Measurements from ENCODE around the gene EGFLAM. TPM values are rescaled to one million over a fixed set of nuclear protein-coding genes. Genes with fewer than 3 reads are reported as not detected.

Gene EGFLAM
- total and polyA plus RNA-seq, 2 of the 4 experiments (the other 2 are of a cell fraction), result 0.77 to 1.1 TPM

GRCh38 chr5:38445374-38446028 is 187.1 kb downstream of the EGFLAM start:
- H3K9ac ChIP-seq (ENCODE audit: low read depth, low read length), result no peak overlapping the region
- H2BK15ac ChIP-seq (ENCODE audit: low read depth, low read length), result no peak overlapping the region
- H3K27ac ChIP-seq (ENCODE audit: insufficient read depth, low read length), result no peak overlapping the region
- no peak overlapping the region for H2BK20ac ChIP-seq (ENCODE audit: low read depth, low read length)
- H4K8ac ChIP-seq (ENCODE audit: low read depth in 2 of 2, low read length in 2 of 2), result no peak overlapping the region
- H3K36me3 ChIP-seq (ENCODE audit: control insufficient read depth, insufficient read depth, low read length), result no peaks in the 10 kb centered on the region
- H3K23ac ChIP-seq (ENCODE audit: low read depth, low read length), result no peak overlapping the region
- peaks cover 6% of the 10 kb centered on the region for H3K27me3 ChIP-seq (ENCODE audit: control insufficient read depth, insufficient read depth, low read length)
- H3K9me1 ChIP-seq (ENCODE audit: insufficient read depth, low read length), result 0 out of 2 replicates have a peak, but pooled peaks cover 4% of the 10 kb centered on the region
- in situ Hi-C loops (cut with MboI; ENCODE audit: low sequenced_read_pairs), result no loop called here
- no peak overlapping the region for H3K4me3 ChIP-seq (ENCODE audit: insufficient read depth, low read depth, low read length)
- DNase-seq (no peak), ATAC-seq (ENCODE audit: low read depth) (no peak)
- H3K9me3 ChIP-seq (ENCODE audit: control insufficient read depth, insufficient read depth, low read length), result no peaks in the 10 kb centered on the region
- no peaks in the 10 kb centered on the region for H4K20me1 ChIP-seq (ENCODE audit: insufficient read depth, low read length)
- no peak overlapping the region for H3K56ac ChIP-seq (ENCODE audit: extremely low read depth, insufficient read depth, low read length)
- H2AK5ac ChIP-seq (ENCODE audit: low read depth, low read length), result no peak overlapping the region
- H3K18ac ChIP-seq (ENCODE audit: low read depth, low read length), result no peak overlapping the region
- BruUV-seq (replicated peaks), result no TSS peak
- no peak overlapping the region for H3K4ac ChIP-seq (ENCODE audit: low read depth, low read length)
- no peak overlapping the region for H3K4me2 ChIP-seq (ENCODE audit: low read depth, low read length)
- no peak overlapping the region for H2AK9ac ChIP-seq (replicated peaks; ENCODE audit: low read depth, low read length, poor library complexity)
- H3K4me1 ChIP-seq (ENCODE audit: control insufficient read depth, insufficient read depth, low read length), result no peaks in the 10 kb centered on the region
- ChIA-PET POLR2A (ENCODE audit: unreplicated experiment) (no interaction called here), CTCF (no interaction called here)
- H4K5ac ChIP-seq (ENCODE audit: low read depth, low read length), result no peak overlapping the region
- dilution Hi-C loops (cut with HindIII; ENCODE audit: low sequenced_read_pairs, unreplicated experiment), result no loop called here
- H2AFZ ChIP-seq (replicated peaks; ENCODE audit: low read length, poor library complexity), result peak overlapping the region; percentile 51
- H2BK120ac ChIP-seq (ENCODE audit: low read depth, low read length), result no peak overlapping the region
- TF ChIP-seq MAZ (IDR thresholded peaks at IDR 0.05; ENCODE audit: borderline replicate concordance, low read depth, low read length), result no peak
- TF ChIP-seq CEBPB (IDR thresholded peaks at IDR 0.05; ENCODE audit: low read depth, low read length), result no peak
- no peak for TF ChIP-seq CHD1 (IDR thresholded peaks at IDR 0.05; ENCODE audit: low read depth, low read length)
- TF ChIP-seq FOS (IDR thresholded peaks at IDR 0.05; ENCODE audit: low read depth, low read length), result no peak
- no peak for TF ChIP-seq CTCF (conservative IDR thresholded peaks at IDR 0.05; ENCODE audit: low read depth, low read length)
- TF ChIP-seq RAD21 (IDR thresholded peaks at IDR 0.05; ENCODE audit: low read length), result no peak
- TF ChIP-seq BHLHE40 (IDR thresholded peaks at IDR 0.05; ENCODE audit: low read depth, low read length), result no peak
- no peak for TF ChIP-seq RCOR1 (IDR thresholded peaks at IDR 0.05; ENCODE audit: insufficient replicate concordance, low read length)
- no peak for TF ChIP-seq MAFK (IDR thresholded peaks at IDR 0.05; ENCODE audit: low read depth, low read length)
- no peak for TF ChIP-seq RFX5 (IDR thresholded peaks at IDR 0.05; ENCODE audit: low read depth, low read length)
- H3K14ac ChIP-seq (replicated peaks; ENCODE audit: low read depth, low read length), result no peak overlapping the region
- no peak overlapping the region for H4K91ac ChIP-seq (ENCODE audit: insufficient read depth, low read depth, low read length)
- no peak overlapping the region for H2BK5ac ChIP-seq (ENCODE audit: low read depth, low read length, poor library complexity, severe bottlenecking)
- H3K79me1 ChIP-seq (ENCODE audit: low read depth in 1 of 2, low read length in 2 of 2), result no peaks in the 10 kb centered on the region
- WGBS, 2 experiments (ENCODE audit: extremely low coverage in 2 of 2, insufficient read length in 1 of 2), result 74% methylated on average over 4 of the region's 24 CpGs; no CpG with 5 or more reads in 1 of the 2 experiments
- intact Hi-C loops (cut with micrococcal nuclease), result no loop called here

Measured in IMR-90 (cell line).